ENCODE data around the gene SBNO2. TPM values are rescaled to one million over a fixed set of nuclear protein-coding genes. Genes with fewer than 3 reads are reported as not detected.

Gene SBNO2
- total RNA-seq, 1 experiment from 2014 or later = 97.8 TPM

GRCh38 chr19:1076046-1076386 lies 98.1 kb downstream of the SBNO2 start:
- CTCF ChIA-PET = no interaction called here
- peak overlapping the region; percentile 24 for H3K4me3 Mint-ChIP-seq (ENCODE audit: low read depth, unreplicated experiment)
- no peak for DNase-seq

GRCh38 chr19:1074544-1075283 lies 99.4 kb downstream of the SBNO2 start:
- no peaks in the 10 kb centered on the region for H3K9me3 Mint-ChIP-seq (ENCODE audit: low read depth, unreplicated experiment)
- H3K4me3 Mint-ChIP-seq (ENCODE audit: low read depth, unreplicated experiment) = peak overlapping the region; percentile 41
- peak; percentile 84 for DNase-seq
- H3K27ac Mint-ChIP-seq (ENCODE audit: unreplicated experiment) = no peak overlapping the region
- no peaks in the 10 kb centered on the region for H3K27me3 Mint-ChIP-seq (ENCODE audit: unreplicated experiment)
- CTCF ChIA-PET = interaction anchor here (0.6 to 1.4 kb wide), 3 partner anchors 9 to 195 kb away, joined by 3 to 12 read pairs (median 5); partner anchors contain the start of gene CIRBP
- BruUV-seq (replicated peaks) = no TSS peak
- no peak for TF ChIP-seq CTCF (IDR thresholded peaks at IDR 0.05; ENCODE audit: unreplicated experiment)
- intact Hi-C loops (cut with micrococcal nuclease; ENCODE audit: unreplicated experiment) = no loop called here
- H3K36me3 Mint-ChIP-seq (ENCODE audit: insufficient read depth, unreplicated experiment) = peaks cover 6% of the 10 kb centered on the region
- no peaks in the 10 kb centered on the region for H3K4me1 Mint-ChIP-seq (ENCODE audit: low read depth, unreplicated experiment)

More at GRCh38 chr19:1076046-1076386, 98.1 kb downstream of the SBNO2 start:
- H3K4me1 Mint-ChIP-seq (ENCODE audit: low read depth, unreplicated experiment) = no peaks in the 10 kb centered on the region
- no peaks in the 10 kb centered on the region for H3K9me3 Mint-ChIP-seq (ENCODE audit: low read depth, unreplicated experiment)
- intact Hi-C loops (cut with micrococcal nuclease; ENCODE audit: unreplicated experiment) = no loop called here
- TF ChIP-seq CTCF (IDR thresholded peaks at IDR 0.05; ENCODE audit: unreplicated experiment) = no peak
- no TSS peak for BruUV-seq (replicated peaks)
- peak overlapping the region; percentile 44 for H3K27ac Mint-ChIP-seq (ENCODE audit: unreplicated experiment)
- H3K36me3 Mint-ChIP-seq (ENCODE audit: insufficient read depth, unreplicated experiment) = peaks cover 6% of the 10 kb centered on the region
- no peaks in the 10 kb centered on the region for H3K27me3 Mint-ChIP-seq (ENCODE audit: unreplicated experiment)

- no peaks in the 10 kb centered on the region for H3K27me3 Mint-ChIP-seq (ENCODE audit: unreplicated experiment)
- intact Hi-C loops (cut with micrococcal nuclease; ENCODE audit: unreplicated experiment) = no loop called here
- CTCF ChIA-PET = interaction anchor here (1.4 kb wide), 1 partner anchor 9 kb away, joined by 12 read pairs; no protein-coding TSS in a partner anchor
Measured at GRCh38 chr19:1073956-1074517, 100.0 kb downstream of the SBNO2 start.

More at GRCh38 chr19:1073956-1074517, 100.0 kb downstream of the SBNO2 start:
- Mint-ChIP-seq H3K4me1 (ENCODE audit: low read depth, unreplicated experiment) (no peaks in the 10 kb centered on the region), H3K27ac (ENCODE audit: unreplicated experiment) (no peak overlapping the region), H3K9me3 (ENCODE audit: low read depth, unreplicated experiment) (no peaks in the 10 kb centered on the region), H3K4me3 (ENCODE audit: low read depth, unreplicated experiment) (peak overlapping the region; percentile 41), H3K36me3 (ENCODE audit: insufficient read depth, unreplicated experiment) (peaks cover 6% of the 10 kb centered on the region)
- BruUV-seq (replicated peaks) = no TSS peak
- no peak for TF ChIP-seq CTCF (IDR thresholded peaks at IDR 0.05; ENCODE audit: unreplicated experiment)
- DNase-seq = no peak
